OCI-LY3 (cell line): ENCODE measurements around the gene LIPJ.

Experiments
- H2AFZ ChIP-seq: fragments of 200-600, 300-600 bp; shearing (Covaris generic); 2 replicates; pipeline ENCODE4 v1.6.0; 2014; ENCODE audit warnings: antibody characterized with exemption, low read depth, low read length
- H3K27ac ChIP-seq: fragments of 200-600, 300-600 bp; sonication (generic); 2 replicates; pipeline ENCODE4 v1.5.1; 2014; ENCODE audit warnings: mild to moderate bottlenecking, low read length, moderate library complexity, mixed read lengths
- H3K27me3 ChIP-seq: fragments of 200-600, 300-600 bp; sonication (generic); 2 replicates; pipeline ENCODE4 v1.6.1; 2014; ENCODE audit warnings: low read depth, low read length, mixed read lengths
- H3K36me3 ChIP-seq: fragments of 200-600, 300-600 bp; sonication (generic); replicated peaks from 2 replicates; pipeline ENCODE3; 2014; ENCODE audit warnings: low read depth, low read length, mixed read lengths
- H3K4me1 ChIP-seq: fragments of 300-600, 200-600 bp; sonication (generic); 2 replicates; pipeline ENCODE4 v1.6.1; 2014; ENCODE audit warnings: low read length, mixed read lengths
- H3K4me2 ChIP-seq: fragments of 200-600, 300-600 bp; sonication (generic); 2 replicates; pipeline ENCODE4 v1.6.1; 2014; ENCODE audit warnings: low read length, mixed read lengths
- H3K4me3 ChIP-seq: fragments of 300-600, 200-600 bp; sonication (generic); 2 replicates; pipeline ENCODE4 v1.5.1; 2014; ENCODE audit warnings: antibody characterized with exemption, mild to moderate bottlenecking, low read length, moderate library complexity
- H3K79me2 ChIP-seq: fragments of 300-600, 200-600 bp; shearing (Covaris generic); 2 replicates; pipeline ENCODE4 v1.6.1; 2014; ENCODE audit warnings: mild to moderate bottlenecking, low read length, mixed read lengths
- H3K9ac ChIP-seq: fragments of 300-600, 200-600 bp; shearing (Covaris generic); 2 replicates; pipeline ENCODE4 v1.6.0; 2014; ENCODE audit warnings: mild to moderate bottlenecking, low read length, moderate library complexity
- H3K9me3 ChIP-seq: fragments of 200-600, 300-600 bp; shearing (Covaris generic); 2 replicates; pipeline ENCODE4 v1.6.1; 2014; ENCODE audit warnings: low read length, mixed read lengths; ENCODE audit not compliant: insufficient read depth
- H4K20me1 ChIP-seq: fragments of 200-600, 300-600 bp; sonication (generic); 2 replicates; pipeline ENCODE4 v1.6.1; 2016; ENCODE audit warnings: low read length, mixed read lengths; ENCODE audit not compliant: insufficient read depth
- EZH2phosphoT487 ChIP-seq: fragments of 200-600 bp; shearing (Covaris generic); IDR thresholded peaks from 2 replicates; pipeline ENCODE4 v1.6.1; 2018; ENCODE audit warnings: antibody characterized with exemption, mixed run types, low read depth
- TF ChIP-seq, protein P1 (sequence below): fragments of 200-600, 300-600 bp; sonication (generic); IDR thresholded peaks from 2 replicates; pipeline ENCODE4 v1.5.1; 2014; ENCODE audit warnings: antibody characterized with exemption, low read length, low read depth

LIPJ gene

DNA sequence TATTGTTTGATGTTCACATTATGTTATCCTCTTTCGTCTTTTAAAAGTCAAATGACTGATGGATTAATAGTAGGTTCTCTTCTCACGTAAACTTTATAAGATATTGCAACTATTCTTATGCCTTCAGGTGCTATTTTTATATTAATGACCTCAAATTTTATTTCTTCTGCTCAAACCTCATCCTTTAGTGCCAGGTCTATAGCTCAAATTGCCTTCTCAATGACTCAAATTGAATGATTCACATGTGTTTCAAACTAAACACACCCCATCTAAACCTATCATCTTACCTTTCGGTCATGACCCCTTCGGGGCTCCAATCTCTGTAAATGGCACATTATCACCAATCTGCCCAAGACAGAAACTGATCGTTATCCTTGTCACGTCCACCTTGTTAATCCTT, 55.6 kb downstream of the LIPJ start:
- Histone ChIP-seq H3K4me2 (peak overlapping the region; percentile 58), H3K79me2 (no peaks in the 10 kb centered on the region), H3K4me1 (peaks cover 40% of the 10 kb centered on the region), H3K36me3 (peaks cover 8% of the 10 kb centered on the region), H2AFZ (no peak overlapping the region), H3K9me3 (no peaks in the 10 kb centered on the region), H3K27me3 (no peaks in the 10 kb centered on the region), H3K9ac (peak overlapping the region; percentile 30; the same call in 1 of the 2 replicates), H3K27ac (peak overlapping the region; percentile 88), H3K4me3 (0 out of 2 replicates have a peak overlapping the region, but pooled peaks have one; percentile 8), H4K20me1 (no peaks in the 10 kb centered on the region)
- no peak for TF ChIP-seq EZH2phosphoT487
- TF ChIP-seq, protein P1, sequence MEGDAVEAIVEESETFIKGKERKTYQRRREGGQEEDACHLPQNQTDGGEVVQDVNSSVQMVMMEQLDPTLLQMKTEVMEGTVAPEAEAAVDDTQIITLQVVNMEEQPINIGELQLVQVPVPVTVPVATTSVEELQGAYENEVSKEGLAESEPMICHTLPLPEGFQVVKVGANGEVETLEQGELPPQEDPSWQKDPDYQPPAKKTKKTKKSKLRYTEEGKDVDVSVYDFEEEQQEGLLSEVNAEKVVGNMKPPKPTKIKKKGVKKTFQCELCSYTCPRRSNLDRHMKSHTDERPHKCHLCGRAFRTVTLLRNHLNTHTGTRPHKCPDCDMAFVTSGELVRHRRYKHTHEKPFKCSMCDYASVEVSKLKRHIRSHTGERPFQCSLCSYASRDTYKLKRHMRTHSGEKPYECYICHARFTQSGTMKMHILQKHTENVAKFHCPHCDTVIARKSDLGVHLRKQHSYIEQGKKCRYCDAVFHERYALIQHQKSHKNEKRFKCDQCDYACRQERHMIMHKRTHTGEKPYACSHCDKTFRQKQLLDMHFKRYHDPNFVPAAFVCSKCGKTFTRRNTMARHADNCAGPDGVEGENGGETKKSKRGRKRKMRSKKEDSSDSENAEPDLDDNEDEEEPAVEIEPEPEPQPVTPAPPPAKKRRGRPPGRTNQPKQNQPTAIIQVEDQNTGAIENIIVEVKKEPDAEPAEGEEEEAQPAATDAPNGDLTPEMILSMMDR = no peak

DNA sequence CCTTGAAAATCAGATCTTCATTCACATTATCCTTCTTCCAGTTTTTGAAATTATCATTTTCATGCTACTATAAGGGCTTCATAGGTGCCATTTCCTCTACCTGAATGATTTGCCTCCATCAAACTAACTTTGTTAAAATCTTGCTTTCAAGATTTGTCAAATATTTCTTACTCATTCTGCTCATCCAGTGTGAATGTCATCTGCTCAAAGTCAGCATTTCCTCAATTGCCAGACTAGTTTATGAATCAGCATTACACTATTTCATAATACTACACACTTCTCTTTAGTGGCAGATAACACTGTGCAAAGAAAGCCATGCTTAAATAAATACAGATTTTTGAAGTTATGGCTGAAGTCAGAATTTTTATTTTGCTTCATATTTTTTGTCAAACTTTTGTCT, 56.4 kb downstream of the LIPJ start:
- 0 out of 2 replicates have a peak overlapping the region, but pooled peaks have one; percentile 18 for H3K4me3 ChIP-seq
- no peaks in the 10 kb centered on the region for H4K20me1 ChIP-seq
- no peaks in the 10 kb centered on the region for H3K27me3 ChIP-seq
- peak overlapping the region; percentile 88 for H3K27ac ChIP-seq
- H3K9ac ChIP-seq = peak overlapping the region; percentile 35; the same call in 1 of the 2 replicates
- TF ChIP-seq EZH2phosphoT487 = no peak
- no peak overlapping the region for H2AFZ ChIP-seq
- H3K4me2 ChIP-seq = peak overlapping the region; percentile 58
- H3K4me1 ChIP-seq = peaks cover 45% of the 10 kb centered on the region
- H3K79me2 ChIP-seq = no peaks in the 10 kb centered on the region
- H3K9me3 ChIP-seq = no peaks in the 10 kb centered on the region
- H3K36me3 ChIP-seq = peaks cover 7% of the 10 kb centered on the region

DNA sequence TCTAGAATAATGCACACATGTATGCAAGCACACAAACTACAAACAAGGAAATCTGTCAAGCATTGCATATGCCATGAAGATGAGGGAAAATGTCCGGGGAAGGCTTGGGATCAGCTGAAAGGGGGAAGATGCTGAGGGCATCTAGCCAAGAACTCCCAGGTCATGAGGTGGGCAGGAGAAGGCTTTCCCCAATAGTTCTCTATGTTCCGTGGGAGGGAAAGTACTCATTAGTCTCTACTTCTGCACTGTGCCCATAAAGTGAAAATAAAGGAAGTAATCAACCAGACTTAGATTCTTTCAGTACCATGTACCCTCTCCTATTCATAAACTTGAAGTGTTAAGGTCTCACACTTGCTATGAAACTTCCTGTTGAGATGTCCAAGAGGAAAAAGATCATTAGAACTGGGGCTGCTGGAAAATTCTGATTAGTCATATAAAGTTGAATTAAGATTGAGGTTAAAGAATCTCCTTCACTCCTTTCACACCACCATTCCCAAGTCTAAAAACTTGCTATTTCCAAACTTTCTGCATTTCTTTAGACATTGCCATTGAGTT, 60.6 kb downstream of the LIPJ start:
- H3K4me1 ChIP-seq = peaks cover 63% of the 10 kb centered on the region
- no peaks in the 10 kb centered on the region for H3K27me3 ChIP-seq
- TF ChIP-seq, protein P1 = no peak
- TF ChIP-seq EZH2phosphoT487 = no peak
- H3K27ac ChIP-seq = no peak overlapping the region
- H3K36me3 ChIP-seq = no peaks in the 10 kb centered on the region
- no peak overlapping the region for H3K4me3 ChIP-seq
- H2AFZ ChIP-seq = no peak overlapping the region
- H3K4me2 ChIP-seq = peak overlapping the region; percentile 49
- no peaks in the 10 kb centered on the region for H3K79me2 ChIP-seq
- no peaks in the 10 kb centered on the region for H3K9me3 ChIP-seq
- H4K20me1 ChIP-seq = no peaks in the 10 kb centered on the region
- H3K9ac ChIP-seq = no peak overlapping the region

DNA sequence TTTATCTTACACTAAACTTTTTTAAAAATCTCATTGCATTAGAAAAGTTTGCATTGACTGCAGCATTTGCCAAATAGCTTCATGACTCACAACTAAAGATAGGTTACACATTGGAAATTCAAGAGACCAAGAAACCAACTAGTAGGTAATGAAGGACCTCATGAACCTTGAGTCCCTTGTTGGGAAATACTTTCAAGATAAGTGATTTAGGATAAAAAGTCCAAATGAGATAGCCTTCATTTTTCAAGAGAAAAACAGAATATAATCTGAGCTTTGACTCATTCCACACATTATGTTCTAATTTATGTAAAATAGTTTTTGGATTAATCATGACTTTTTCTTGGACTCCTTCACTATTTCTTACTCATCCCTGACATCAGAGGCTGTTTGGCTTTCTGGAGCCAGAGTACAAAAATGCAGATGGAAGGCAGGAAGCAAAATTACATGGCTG, 64.6 kb downstream of the LIPJ start:
- H2AFZ ChIP-seq = no peak overlapping the region
- no peak overlapping the region for H3K27ac ChIP-seq

More for the DNA sequence above, 64.6 kb downstream of the LIPJ start:
- Histone ChIP-seq H3K79me2 (no peaks in the 10 kb centered on the region), H4K20me1 (no peaks in the 10 kb centered on the region), H3K9ac (no peak overlapping the region), H3K27me3 (no peaks in the 10 kb centered on the region), H3K4me3 (no peak overlapping the region), H3K36me3 (no peaks in the 10 kb centered on the region), H3K9me3 (no peaks in the 10 kb centered on the region), H3K4me1 (peaks cover 33% of the 10 kb centered on the region), H3K4me2 (peak overlapping the region; percentile 23; the same call in 1 of the 2 replicates)
- TF ChIP-seq, protein P1 = no peak
- TF ChIP-seq EZH2phosphoT487 = no peak
